ENCODE results near the gene UFSP2.

Gene UFSP2

DNA sequence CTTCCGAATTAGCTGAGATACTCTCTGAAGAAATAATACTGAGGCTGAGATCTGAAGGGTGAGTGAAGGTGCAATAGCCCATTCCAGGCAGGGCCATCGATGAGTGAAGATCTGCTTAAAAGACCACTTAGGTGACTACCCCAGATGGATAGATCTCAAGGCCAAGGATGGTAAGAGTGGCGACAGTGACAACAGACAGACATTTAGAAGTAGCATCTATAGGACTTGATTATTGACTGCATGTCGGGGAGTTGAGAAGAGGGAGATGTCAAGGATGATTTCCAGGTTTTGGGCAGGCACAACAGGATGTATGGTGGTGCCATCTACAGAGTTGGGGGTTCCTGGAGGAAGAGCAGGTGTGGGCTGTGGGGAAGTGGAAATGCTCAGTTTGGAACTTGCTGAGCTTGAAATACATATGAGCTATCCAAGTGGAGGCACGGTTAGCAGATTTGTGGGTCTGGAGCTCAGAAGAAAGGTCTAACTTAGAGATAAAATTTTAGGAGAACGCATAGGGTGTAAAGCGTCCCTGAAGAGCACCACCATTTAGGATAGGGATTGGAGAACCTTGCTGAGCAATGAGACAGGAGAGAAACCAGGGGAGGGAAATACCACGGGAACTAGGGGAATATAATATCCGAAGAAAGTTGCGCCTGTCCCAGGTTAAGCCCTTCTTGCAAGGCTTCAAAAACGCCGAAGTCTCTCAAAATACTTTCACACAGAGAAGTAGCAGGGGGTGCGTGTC is 688 bp downstream of the UFSP2 start:
- no peak for DNase-seq

DNA sequence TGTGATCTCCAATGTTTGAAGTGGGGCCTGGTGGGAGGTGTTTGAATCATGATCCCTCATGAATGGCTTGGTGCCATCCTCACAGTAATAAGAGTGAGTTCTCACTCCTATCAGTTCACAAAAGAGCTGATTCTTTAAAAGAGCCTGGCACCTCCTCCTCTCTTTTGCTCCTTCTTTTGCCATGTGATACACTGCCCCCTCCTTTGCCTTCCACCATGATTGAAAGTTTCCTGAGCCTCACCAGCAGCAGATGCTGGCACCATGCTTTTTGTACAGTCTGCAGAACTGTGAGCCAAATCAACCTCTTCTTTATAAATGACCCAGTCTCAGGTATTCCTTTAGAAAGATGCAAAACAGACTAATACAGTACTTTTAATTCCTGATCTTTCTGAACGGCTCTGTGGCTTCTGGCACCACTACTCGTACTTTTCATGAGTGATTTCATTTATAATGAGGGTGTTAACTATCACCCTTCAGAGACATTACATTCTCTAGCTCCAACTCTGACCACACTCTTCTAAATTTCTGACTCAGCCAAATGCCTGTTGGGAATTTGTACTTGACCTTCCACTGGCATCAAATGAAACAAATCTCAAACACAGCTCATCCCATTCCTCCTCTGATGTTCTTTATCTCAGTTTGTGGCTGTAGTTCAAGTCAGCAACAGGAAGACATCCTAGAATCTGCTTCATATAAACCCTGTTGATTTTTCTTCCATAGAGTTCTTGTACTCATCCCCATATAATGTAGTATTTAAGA is 4.2 kb downstream of the UFSP2 start:
- no peak for DNase-seq

DNA sequence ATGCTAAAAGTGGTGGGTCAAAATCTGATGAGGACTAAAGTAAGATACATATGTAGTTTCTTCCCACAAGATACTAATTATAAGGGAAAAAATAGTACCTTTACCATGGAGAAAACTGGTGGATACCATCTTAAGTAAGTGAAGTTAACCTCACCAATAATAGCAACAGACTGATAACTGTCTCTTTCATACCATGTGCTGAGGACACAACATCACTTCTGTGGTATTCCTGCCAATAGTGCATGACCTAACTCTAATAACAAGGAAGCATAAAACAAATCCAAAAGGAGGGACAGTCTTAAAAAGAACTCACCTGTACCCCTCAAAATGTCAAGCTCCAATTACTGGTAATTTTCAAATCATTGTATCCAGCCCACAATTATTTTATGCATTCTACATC is 8.8 kb downstream of the UFSP2 start:
- no peak for DNase-seq

DNA sequence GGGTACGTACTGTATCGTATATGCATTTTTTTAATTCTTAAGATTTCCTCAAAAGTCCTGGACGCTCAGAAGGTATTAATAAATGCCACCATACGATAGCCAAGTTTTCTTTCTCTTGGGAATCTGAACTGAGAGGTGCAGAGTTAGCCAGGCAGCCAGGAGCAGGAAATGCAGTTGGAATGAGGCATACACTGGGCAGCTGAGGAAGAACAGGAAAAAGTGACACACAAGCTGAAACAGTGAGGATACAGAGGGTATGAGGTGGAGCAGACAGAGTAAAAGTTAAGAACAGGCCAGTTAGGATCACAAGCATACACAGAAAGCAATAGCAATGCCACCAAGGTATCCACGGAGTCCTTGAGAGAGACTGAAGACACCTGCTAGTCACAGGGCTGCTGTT is 13.4 kb downstream of the UFSP2 start:
- no peak for DNase-seq

DNA sequence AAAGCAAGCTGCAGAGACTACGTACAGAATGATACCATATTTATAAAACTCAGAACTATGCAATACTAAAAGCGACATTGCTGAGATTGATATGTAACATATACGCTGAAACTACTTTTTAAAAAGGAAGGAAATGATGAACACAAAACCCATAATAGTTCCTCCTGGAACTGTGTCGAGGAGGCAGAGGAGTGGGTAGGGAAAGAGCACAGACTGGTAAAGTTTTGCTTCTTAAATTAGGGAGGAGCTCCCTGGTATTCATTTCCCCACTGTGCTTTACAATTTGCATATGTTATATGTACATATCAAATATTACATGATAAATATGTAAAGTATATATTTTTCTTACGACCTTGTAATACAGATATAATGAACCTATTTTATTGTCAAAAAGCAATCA is 13.9 kb downstream of the UFSP2 start:
- no peak for DNase-seq

DNA sequence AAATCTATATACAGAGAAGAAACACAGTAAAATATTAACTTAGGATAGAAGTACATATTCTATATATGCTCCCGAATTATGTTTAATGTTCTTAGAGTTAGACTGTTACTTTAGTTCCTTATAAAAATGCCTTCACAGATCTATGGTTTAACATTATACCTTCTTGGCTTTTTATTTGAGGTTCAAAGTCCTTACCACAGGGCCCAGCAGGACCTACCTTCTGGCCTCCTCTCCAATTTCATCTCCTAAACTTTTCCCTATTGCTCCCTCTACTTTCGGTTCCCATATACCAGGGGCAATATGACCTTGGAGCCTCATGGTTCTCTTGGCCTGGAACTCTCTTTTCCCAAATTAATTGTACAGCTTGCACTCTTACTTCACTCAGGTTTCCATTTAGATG is 17.3 kb downstream of the UFSP2 start:
- DNase-seq = no peak

DNA sequence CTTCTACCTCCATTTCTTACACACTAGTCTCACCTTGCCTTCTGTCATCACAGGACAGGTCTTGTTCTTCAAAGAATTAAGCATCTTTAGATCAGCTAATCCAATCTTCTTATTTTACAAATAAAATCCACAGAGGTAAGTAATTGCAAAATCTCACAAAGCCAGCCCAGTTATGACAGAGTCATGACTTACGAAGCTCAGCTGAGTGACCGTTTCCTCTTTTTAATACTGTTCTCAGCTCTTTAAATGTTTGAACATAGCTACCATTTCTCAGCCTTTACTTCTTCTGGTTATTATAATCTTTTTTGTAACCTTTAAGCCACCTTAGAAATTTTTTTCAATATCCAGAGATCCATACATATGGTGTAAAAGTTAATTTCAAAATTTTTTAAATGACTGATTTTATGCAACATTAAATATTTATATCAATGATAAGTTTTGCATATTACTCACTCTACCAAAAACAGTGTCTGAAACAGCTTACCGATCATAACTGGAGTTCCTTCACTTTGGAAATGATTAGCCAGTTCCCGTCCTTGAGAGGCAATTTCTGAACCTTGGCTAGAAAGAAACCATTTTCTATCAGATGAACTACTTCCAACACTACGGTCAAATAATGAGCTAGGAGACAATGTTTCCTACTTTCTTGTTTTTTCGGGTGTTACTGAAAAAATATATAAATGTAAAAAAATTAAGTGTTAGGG is 20.3 kb downstream of the UFSP2 start:
- no peak for DNase-seq

DNA sequence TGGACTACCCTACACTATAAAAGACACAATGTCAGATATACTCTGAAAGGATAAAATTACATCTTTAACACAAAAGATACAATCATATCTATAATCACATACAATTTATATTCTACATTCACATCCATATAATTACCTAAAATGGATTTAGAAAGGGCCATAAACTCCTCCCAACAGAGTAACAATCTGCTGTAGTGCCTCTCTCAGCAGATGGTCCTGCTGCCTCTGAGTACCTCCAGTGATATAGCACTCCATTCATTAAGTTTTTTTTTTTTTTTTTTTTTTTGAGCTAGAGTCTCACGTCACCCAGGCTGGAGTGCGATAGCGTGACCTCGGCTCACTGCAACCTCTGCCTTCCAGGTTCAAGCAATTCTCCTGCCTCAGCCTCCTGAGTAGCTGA is 21.7 kb downstream of the UFSP2 start:
- DNase-seq = no peak

DNA sequence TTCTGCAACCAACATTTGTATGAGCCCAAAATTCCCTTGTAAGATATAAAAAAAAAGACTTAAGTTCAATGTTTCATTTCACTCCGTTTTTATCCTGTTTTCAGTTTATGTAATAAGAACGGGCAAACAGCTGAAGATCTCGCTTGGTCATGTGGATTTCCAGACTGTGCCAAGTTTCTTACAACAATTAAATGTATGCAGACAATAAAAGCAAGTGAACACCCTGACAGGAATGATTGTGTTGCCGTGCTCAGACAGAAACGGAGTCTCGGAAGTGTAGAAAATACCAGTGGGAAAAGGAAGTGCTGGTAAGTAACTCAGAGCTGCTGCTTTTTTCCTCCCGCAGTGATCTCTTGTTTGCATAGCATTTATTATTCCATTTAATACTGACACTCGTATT is 26.3 kb downstream of the UFSP2 start:
- DNase-seq = no peak

DNA sequence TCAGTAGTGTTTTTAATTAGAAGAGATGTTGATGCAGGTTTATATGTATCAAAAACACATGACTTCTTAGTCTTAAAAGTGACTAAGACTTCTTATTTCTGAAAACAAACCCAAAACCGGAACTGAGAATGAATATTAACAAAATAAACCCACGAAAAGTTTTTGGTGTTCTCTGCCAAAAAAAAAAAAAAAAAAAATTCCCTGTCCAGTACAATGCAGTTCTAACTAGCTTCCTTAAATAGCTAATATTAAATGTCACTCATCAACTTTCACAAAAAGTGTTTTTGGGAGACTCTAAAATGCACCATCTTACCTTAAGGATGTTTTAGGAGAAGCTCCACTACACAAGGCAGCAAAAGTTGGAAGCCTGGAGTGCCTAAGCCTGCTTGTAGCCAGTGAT is 27.1 kb downstream of the UFSP2 start:
- no peak for DNase-seq

DNA sequence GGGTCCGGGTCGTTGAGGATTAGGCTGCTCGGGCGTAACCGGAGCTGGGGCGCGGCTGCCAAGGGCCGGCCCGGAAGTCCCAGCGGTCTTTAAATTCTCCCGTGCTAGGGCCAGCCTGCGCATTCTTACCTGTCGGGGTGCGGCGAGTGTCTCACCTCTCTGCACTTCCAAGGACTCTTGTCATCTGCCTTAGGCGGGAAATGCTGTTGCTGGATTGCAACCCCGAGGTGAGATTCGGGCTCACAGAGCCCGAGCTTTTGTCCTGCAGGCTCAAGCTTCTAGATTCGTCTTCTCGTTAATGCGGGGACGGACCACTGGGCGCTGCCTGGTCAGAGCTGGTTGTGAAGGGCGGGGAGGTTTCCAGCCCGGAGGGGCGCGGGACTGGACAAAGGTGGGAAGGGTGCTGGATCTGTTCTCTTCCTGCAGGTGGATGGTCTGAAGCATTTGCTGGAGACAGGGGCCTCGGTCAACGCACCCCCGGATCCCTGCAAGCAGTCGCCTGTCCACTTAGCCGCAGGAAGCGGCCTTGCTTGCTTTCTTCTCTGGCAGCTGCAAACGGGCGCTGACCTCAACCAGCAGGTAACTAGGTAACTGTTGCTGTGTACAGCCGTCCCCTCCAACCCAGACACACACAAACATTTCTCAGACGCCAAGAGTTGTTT is 28.9 kb downstream of the UFSP2 start, which contains the start of gene ANKRD37:
Gene ANKRD37, plus strand, starts transcription at position 118 of the 662 bp plus-strand sequence. Its CDS starts 83 bp downstream, at position 201.
- DNase-seq = peak; percentile 23

DNA sequence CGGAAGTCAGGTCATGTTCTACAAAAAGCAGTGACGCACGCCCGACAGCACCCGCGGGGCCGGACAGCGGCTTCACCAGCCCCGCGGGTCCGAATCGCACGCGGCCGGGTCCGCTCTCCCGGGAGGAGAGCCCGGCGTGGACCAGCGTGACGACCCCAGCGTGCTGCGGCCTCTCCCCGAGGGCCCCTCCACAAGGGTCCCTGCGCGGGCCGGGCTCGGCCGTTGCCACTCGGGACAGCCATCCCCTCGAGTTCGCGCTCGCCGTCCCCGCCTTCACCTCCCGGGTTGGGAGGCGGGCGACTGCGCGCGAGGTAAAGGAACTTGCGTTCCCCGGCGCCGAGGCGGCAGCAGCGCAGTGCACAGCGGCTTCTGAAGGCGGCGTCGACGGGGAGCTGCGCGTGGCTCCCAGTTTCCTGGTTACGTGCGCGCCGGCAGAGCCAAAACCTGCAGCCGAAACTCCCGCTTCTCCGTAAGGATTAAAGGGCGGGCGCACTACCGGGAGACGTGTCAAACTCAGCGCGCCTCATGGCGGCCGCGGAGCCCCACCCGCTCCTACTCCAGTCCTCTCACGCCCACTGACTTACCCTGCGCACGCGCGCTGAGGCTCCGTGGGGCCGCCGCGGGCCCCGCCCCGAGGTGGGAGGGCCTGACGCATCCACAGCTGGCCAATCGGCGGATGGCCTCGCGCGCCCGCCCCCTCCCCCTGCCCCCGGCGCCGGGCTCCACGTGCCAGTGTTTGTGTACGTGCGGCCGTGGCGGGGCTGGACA is 29.6 kb downstream of the UFSP2 start:
- peak; percentile 93 for DNase-seq

DNA sequence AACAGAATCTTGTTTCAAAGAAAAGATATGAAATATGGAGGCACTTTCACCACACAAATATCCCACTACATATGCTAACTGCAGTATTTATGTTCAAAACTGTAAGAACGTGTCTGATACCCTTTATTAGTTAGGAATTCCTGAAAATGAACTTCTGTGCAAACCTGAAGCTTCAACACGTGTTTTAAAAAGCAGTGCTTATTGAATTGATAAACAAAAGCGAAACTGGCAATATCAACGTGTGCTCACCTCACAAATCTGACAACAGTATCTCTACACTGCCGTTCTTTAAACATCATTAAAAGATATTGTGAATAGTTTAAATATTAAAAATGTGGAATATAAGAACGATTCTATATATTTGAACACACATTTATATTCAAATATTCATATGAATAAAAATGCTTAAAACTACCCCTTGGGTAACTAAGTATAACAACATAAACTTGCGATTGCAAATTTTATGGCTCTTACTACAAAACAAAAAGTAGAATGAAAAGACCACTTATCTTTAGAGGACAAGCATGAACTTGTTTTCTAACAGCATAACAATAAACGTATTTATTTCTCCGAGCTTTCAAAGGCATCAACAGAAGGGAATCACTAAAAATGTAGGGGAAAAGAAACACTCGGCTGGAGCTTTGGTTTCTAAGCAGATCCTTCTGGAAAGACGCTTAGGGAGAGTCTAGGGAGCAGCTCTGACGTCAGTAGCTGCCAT is 30.4 kb downstream of the UFSP2 start, which contains the start of gene LRP2BP:
Gene LRP2BP, minus strand, starts transcription at position 687 of the 718 bp plus-strand sequence. CDS start 17,738 bp downstream, outside the sequence.
- no peak for DNase-seq

DNA sequence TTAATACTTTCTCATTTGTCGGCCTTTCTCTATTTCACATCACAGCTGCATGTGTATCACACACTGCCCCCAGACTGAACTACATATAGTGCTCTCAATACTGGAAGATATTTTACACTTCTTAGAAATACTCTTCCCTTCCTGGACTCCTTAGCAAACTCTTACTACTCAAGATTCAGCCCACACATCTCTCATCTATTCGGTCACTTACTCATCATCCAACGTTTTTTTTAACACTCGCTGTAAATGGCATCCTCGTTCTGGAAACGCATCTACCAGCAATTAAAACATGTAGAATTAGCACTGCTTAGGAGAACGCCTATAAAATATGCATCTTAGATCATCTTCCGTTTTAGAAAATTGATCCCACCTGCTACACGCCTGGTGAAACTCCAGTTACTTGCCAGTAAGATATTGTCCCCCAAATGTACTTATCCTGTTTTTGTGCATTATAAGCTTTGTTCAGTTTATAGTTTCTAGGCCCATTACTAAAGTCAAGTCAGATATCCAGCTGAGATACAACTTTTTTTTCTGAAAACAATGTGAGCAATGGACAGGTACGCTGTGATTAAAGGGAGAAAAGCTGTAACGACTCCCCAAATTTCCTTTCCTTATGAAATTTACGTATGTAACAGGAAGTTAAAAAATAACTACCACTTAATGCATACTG is 31.1 kb downstream of the UFSP2 start:
- no peak for DNase-seq

DNA sequence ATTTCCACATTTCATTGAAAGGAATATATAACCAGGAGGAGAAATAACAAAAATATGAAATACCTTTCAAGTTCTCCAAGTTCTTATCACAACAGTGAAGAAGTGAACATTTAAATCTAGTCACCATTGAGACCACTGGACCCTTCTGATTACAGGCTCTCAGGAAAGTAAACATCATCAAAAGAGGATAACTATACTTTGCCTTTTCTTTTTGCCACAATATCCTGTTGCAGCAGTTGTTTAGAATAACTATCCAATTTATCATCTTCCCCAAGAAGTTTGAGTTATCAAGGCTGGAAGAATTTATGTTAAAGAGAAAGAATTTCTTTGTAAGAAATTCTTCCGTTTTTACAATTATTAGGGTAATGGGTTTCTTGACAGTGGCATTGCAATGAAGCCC is 33.6 kb downstream of the UFSP2 start:
- no peak for DNase-seq

DNA sequence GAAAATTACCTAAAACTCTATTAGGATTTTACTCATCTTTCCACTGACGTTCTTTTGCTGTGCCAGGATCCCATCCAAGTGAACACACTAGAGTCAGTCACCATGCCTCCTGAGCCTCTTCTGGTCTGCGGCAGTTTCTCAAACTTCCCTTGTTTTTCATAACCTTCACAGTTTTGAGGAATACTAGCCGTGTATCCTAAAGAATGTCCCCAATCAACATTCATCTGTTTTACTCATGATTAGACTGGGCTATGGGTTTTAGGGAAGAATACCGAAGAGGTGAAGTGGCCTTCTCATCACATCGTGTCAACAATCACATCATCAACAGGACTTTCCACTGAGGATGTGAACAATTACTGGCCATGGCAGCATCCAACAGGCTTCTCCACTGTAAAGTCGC is 34.8 kb downstream of the UFSP2 start:
- no peak for DNase-seq

DNA sequence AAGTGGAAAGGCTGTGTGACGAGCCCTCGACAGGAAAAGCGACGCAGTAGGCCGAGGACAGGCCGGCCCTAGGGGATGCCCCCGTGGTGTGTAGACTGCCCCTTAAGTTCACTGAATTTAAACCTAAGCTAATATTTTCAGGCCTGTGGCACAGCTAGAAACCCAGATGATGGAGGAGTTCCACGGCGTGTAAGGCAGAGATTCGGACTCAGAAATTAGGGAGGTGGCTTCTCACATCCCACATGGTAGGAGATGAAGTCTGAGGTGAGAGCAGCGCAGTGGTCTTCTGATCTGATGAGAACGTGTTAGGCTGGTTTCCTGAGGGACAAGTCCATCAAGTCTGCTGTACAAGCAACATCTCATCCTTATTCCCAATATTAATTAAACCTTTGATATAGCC is 37.8 kb downstream of the UFSP2 start:
- no peak for DNase-seq

DNA sequence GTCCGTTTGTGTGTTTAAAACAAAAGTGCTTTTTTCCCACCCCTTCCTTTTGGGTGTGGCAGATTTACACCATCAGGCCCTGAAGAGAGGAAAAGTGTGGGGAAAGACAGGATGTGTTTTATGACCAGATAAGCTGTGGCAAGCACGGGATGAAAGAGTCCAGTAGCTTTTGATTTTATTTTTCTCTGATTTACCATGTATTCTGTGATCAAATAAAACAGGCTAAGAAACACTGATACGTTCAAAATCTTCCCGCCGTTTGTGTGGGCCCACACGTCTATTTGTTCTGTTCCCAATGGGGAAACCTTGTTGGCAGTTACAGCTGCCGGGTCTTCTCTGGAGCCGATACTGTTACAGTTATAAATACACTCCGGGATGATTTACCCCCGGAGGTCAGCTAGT is 40.8 kb downstream of the UFSP2 start:
- no peak for DNase-seq

DNA sequence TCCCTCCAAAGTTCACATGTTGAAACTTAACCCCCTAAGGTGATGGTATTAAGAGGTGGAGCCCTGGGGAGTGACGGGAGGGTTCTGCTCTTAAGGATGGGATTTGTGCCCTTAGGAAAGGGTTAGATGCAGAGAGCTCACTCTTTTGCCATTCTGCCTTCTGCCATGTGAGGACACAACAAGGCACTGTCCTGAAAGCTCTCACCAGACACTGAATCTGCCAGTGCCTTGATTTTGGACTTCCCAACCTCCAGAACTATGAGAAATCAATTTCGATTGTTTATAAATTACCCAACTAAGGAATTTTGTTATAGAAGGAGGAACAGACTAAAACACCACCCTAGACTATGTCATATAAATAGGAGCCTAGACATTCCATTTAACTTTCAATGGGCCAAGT is 41.7 kb downstream of the UFSP2 start:
- no peak for DNase-seq

DNA sequence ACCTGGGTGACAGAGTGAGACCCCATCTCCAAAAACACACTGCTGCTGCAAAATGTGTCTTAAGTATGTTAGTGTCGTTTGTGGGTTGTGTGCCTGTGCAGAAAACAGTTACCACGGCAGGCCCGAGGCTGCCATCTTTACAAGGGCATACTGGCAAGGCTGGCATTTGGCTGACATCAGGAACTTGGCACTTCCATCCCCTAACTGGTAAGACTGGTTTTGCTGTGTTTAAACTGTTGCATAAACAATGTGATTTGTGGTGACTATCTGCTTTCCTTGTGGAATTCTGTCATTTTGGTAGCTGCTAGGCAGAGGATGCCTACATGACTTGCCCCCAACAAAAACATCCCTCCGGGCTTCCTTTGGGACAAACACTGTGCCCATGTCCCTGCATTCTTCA is 42.3 kb downstream of the UFSP2 start:
- DNase-seq = no peak

DNA sequence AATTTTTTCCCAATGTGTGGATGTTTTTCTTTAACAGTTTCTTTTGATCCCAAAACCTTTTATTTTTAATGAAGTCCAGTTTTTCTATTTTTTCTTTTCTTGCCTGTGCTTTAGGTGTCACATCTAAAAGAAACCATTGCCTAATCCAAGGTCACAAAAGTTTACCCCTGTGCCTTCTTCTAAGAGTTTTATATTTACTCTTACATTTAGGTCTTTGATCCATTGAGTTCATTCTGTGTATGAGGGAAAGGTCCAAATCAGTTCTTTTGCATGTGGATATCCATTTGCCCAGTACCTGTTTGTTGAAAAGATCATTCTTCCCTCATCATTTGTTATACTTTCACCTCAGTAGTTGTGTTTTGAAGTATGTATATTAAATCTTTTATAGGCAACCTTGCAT is 43.0 kb downstream of the UFSP2 start:
- DNase-seq = no peak
